T-helper 2 cell treated with Interferon-gamma antibody and Interleukin-4, amounts not matched to agents 5 μg/mL and 100 μg/mL, for 36 hours (primary cell): ENCODE results near the gene MRPS15.
"Not testable (repeated sequence)": the region's sequence is repeated elsewhere in the genome, so short reads cannot be mapped to it uniquely, and the experiment has no call there.

Experiments used
- DNase-seq: peaks from one replicate; pipeline ENCODE4 v3.0.0; 2021; ENCODE audit warnings: low spot score
- H3K27ac Mint-ChIP-seq: one replicate; pipeline ENCODE4 v1.8.0; 2021; ENCODE audit warnings: mild to moderate bottlenecking, mixed read lengths
- H3K27me3 Mint-ChIP-seq: one replicate; pipeline ENCODE4 v1.8.0; 2021; ENCODE audit warnings: low read depth, mixed read lengths
- H3K36me3 Mint-ChIP-seq: one replicate; pipeline ENCODE4 v1.8.0; 2021; ENCODE audit warnings: low read depth, mixed read lengths
- H3K4me1 Mint-ChIP-seq: one replicate; pipeline ENCODE4 v1.8.0; 2021; ENCODE audit warnings: low read depth, mixed read lengths
- H3K4me3 Mint-ChIP-seq: one replicate; pipeline ENCODE4 v1.8.0; 2022; ENCODE audit warnings: mild to moderate bottlenecking, moderate library complexity, mixed read lengths
- H3K9me3 Mint-ChIP-seq: one replicate; pipeline ENCODE4 v1.8.0; 2021; ENCODE audit warnings: mixed read lengths

MRPS15 gene

DNA sequence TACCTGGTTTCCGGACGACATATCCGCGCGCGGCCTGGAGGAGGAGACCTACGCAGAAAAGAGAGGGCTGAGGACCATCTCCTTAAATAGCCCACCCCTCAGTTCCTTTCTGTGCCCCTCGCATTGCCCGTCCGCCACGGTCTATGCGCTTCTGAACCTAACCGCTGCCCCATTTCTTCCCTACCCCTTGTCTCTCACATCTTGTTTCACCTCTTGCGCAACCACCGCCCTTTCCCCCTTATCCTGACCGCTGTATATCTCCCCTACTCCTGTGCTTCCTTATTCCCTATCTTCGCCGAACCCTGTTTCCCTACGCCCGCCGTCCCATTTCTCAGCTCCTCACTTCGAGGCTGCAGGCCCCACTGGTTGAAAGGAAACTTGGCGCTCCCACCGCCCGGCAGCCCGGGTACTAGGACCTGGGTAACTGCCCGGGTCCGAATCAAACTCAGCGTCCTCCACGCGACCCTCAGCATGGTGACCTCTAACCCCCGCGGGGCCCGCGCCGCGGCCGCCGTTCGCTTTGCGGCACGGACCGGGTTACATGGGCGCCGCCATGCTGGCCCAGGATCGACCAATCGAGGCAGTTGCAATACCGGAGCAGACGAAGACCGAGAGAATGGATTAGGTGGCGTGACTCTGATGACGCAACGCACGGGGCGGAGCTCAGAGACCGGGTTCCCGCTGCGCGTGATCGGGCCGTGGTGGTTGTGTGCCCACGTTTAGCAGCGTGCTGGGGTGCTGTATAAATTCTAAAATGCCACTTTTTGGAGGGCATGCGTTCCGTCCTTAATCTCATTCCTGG is at the start of gene MRPS15:
Gene MRPS15 (minus strand): TSS at position 582 of the 802 bp plus-strand sequence. CDS start 109 bp downstream, at position 473.
- Mint-ChIP-seq H3K27me3 (no peaks in the 10 kb centered on the region), H3K27ac (peak within 1 kb of the TSS; percentile 95), H3K4me3 (peak within 1 kb of the TSS; percentile 96), H3K9me3 (no peaks in the 10 kb centered on the region), H3K36me3 (peaks cover 39% of the 10 kb centered on the region), H3K4me1 (peaks cover 33% of the 10 kb centered on the region)
- DNase-seq = peak; percentile 95

GRCh38 chr1:36512842-36513241 is 48.7 kb upstream of the MRPS15 start:
- Mint-ChIP-seq H3K36me3 (no peaks in the 10 kb centered on the region), H3K9me3 (no peaks in the 10 kb centered on the region), H3K27ac (no peak overlapping the region), H3K4me1 (no peaks in the 10 kb centered on the region), H3K4me3 (no peak overlapping the region), H3K27me3 (peaks cover 2% of the 10 kb centered on the region)
- DNase-seq = no peak

DNA sequence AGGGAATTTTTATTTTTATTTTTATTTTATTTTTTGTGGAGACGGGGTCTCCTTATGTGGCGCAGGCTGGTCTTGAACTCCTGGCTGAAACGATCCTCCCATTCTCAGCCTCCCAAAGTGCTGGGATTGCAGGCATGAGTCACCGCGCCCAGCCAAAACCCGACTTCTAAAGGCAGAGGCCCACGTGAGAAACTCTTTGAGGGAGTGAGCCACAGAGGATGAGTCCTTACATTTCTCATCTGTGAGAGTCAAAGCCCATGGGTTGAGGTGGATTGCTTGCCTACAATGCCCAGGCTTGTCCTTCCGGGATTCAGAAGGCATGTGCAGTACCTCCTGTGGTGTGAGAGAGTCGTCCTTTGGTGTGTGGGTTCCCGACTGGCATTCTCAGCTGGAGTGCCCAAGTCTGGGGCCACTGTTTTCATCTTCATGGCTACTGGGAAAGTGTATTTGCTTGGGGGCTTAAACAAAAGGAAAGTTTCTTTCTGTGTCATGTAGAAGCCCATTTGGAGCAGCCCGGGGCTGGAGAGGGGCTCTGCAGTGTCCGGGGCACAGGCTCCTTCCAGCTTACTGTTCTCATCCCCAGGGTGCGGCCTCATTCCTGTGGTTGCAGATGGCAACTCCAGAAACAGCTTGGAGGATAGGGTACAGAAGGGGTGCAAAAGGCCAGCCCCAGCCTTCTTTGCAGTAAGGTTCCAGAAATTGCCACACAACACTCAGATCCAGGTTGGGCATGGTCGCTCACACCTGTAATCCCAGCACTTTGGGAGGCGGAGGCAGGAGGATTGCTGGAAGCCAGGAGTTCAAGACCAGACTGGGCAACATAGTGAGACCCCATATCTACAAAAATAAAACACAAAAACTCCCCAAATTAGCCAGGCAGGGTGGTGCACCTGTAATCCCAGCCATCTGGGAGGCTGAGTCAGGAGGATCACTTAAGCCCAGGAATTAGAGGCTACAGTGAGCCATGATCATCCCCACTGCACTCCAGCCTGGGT is 47.9 kb upstream of the MRPS15 start:
- no peaks in the 10 kb centered on the region for H3K4me1 Mint-ChIP-seq
- DNase-seq = no peak
- no peaks in the 10 kb centered on the region for H3K36me3 Mint-ChIP-seq
- H3K9me3 Mint-ChIP-seq = no peaks in the 10 kb centered on the region
- no peak overlapping the region for H3K27ac Mint-ChIP-seq
- no peak overlapping the region for H3K4me3 Mint-ChIP-seq
- H3K27me3 Mint-ChIP-seq = peaks cover 6% of the 10 kb centered on the region

GRCh38 chr1:36511220-36511619 is 47.0 kb upstream of the MRPS15 start:
- not testable (repeated sequence) for H3K27ac Mint-ChIP-seq, DNase-seq, H3K4me3 Mint-ChIP-seq, H3K4me1 Mint-ChIP-seq, H3K36me3 Mint-ChIP-seq, H3K9me3 Mint-ChIP-seq
- H3K27me3 Mint-ChIP-seq = peaks cover 12% of the 10 kb centered on the region

- no peak overlapping the region for H3K4me3 Mint-ChIP-seq
- DNase-seq = no peak
- H3K4me1 Mint-ChIP-seq = no peaks in the 10 kb centered on the region
- no peaks in the 10 kb centered on the region for H3K9me3 Mint-ChIP-seq
- H3K27ac Mint-ChIP-seq = no peak overlapping the region
- H3K36me3 Mint-ChIP-seq = no peaks in the 10 kb centered on the region
- peaks cover 12% of the 10 kb centered on the region for H3K27me3 Mint-ChIP-seq
Measured at GRCh38 chr1:36510418-36510817, 46.2 kb upstream of the MRPS15 start.

DNA sequence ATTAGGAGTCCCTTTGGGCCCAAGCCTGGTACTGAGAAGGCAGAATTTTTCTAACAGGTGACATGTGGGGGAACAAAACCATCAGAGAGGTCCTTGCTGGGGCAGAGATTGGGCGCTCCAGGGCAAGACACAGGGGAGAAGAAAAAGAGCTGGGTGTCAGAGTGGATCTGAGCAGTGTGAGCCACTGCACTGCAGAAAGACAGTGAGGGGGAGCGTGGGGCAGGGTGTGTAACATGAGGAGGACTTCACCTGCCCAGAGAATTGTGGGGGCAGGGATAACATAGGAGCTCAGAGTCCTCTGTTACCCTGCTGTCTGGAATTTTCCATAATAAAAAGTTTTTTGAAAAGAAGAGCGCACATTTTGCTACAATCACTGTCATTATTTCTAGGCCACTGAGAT is 44.1 kb upstream of the MRPS15 start:
- Mint-ChIP-seq H3K36me3 (no peaks in the 10 kb centered on the region), H3K27ac (no peak overlapping the region), H3K27me3 (peaks cover 17% of the 10 kb centered on the region)

DNA sequence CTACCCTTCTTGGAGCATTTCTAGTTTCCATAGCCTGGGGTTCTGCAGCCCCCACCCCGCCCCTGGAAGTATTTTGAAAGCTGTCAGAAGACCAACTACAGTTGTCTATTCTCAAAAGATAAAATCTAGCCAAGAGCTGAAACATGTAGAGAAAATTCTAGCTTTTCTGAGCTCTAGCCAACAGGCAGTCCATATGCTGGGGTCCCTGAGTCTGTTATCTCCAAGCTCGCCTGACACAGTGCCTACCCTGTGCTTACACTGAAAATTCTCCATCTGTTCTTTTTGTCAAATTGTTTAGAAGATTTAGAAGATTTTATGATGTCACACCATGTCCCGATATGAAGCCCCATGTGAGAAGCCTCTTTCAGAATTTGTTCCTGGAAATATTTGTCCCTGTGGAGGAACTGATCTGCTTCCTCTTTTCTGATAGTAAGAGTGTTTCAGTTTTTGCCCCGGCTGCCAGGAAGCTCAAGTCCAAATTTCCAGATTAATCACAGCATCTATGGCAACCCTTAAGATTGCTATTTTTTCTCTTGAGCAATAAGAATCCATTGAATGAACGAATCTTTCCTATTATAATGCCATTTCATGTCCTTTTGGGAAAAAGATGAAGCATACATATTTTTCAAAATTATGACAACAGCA is 42.2 kb upstream of the MRPS15 start:
- Mint-ChIP-seq H3K4me3 (no peak overlapping the region), H3K9me3 (no peaks in the 10 kb centered on the region), H3K4me1 (no peaks in the 10 kb centered on the region), H3K27ac (no peak overlapping the region), H3K36me3 (no peaks in the 10 kb centered on the region), H3K27me3 (peaks cover 28% of the 10 kb centered on the region)
- DNase-seq = no peak

More for the DNA sequence above, 44.1 kb upstream of the MRPS15 start:
- Mint-ChIP-seq H3K9me3 (no peaks in the 10 kb centered on the region), H3K4me3 (no peak overlapping the region), H3K4me1 (no peaks in the 10 kb centered on the region)
- DNase-seq = no peak

- H3K27ac Mint-ChIP-seq = no peak overlapping the region
- H3K4me3 Mint-ChIP-seq = no peak overlapping the region
- H3K36me3 Mint-ChIP-seq = no peaks in the 10 kb centered on the region
- no peaks in the 10 kb centered on the region for H3K9me3 Mint-ChIP-seq
- peaks cover 32% of the 10 kb centered on the region for H3K27me3 Mint-ChIP-seq
- no peak for DNase-seq
- no peaks in the 10 kb centered on the region for H3K4me1 Mint-ChIP-seq
Measured at GRCh38 chr1:36503733-36504132, 39.5 kb upstream of the MRPS15 start.

DNA sequence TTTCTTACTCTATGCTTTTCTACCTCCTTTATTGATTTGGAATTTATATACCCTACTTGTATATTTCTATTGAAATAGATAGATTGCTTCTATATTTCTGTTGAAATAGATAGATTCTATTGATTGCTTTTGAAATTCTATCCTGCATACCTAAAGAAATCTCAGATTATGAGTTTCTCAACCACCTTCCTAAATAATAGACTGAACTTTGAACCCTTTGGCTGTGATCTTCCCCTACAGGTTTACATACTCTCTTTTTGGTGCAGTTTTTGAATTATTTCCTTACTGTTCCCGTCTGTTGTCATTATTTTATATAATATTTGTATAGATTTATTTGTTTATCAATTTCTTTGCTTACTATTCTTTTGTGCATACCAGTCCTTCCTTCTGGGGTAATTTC is 39.0 kb upstream of the MRPS15 start:
- no peak overlapping the region for H3K27ac Mint-ChIP-seq
- H3K36me3 Mint-ChIP-seq = no peaks in the 10 kb centered on the region
- no peak for DNase-seq
- H3K9me3 Mint-ChIP-seq = no peaks in the 10 kb centered on the region
- no peak overlapping the region for H3K4me3 Mint-ChIP-seq
- H3K4me1 Mint-ChIP-seq = no peaks in the 10 kb centered on the region
- peaks cover 35% of the 10 kb centered on the region for H3K27me3 Mint-ChIP-seq

- Mint-ChIP-seq H3K4me3 (no peak overlapping the region), H3K36me3 (no peaks in the 10 kb centered on the region), H3K9me3 (no peaks in the 10 kb centered on the region), H3K27ac (no peak overlapping the region), H3K4me1 (no peaks in the 10 kb centered on the region), H3K27me3 (peaks cover 36% of the 10 kb centered on the region)
- no peak for DNase-seq
Measured at GRCh38 chr1:36502616-36503015, 38.4 kb upstream of the MRPS15 start.

DNA sequence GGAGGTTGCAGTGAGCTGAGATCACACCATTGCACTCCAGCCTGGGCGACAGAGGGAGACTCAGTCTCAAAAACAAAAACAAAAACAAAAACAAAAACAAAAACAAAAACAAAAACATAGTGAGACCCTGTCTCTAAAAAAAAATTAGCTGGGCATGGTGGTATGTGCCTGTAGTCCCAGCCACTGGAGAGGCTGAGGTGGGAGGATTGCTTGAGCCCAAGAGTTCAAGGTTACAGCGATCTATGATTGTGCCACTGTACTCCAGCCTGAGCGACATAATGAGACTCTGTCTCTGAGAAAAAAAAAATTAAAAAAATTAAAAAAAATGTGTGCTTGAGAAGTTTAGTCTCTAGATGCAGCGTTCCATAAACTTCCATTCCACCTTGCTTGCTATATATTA is 37.7 kb upstream of the MRPS15 start:
- not testable (repeated sequence) for H3K27ac Mint-ChIP-seq, H3K9me3 Mint-ChIP-seq, H3K4me3 Mint-ChIP-seq, H3K36me3 Mint-ChIP-seq, DNase-seq, H3K4me1 Mint-ChIP-seq
- peaks cover 36% of the 10 kb centered on the region for H3K27me3 Mint-ChIP-seq

DNA sequence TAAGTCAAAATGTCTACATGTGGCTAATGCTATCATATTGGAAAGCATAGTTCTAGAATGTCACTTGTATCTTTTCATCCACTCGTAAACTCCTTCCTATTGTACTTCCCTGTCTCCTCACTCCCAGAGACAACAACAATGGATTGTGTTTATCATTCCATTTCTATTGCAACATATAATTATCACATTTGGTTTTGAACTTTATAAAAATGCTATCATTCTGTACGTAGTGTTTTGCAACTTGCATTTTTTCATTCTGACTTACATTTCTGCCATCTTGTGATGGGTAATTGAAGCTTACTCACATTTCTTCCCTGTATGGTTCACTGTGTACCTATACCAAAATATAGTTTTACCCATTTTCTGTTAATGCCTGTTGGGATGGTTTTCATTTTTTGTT is 33.0 kb upstream of the MRPS15 start:
- Mint-ChIP-seq H3K27me3 (peaks cover 14% of the 10 kb centered on the region), H3K4me3 (no peak overlapping the region), H3K9me3 (no peaks in the 10 kb centered on the region), H3K27ac (no peak overlapping the region), H3K36me3 (no peaks in the 10 kb centered on the region), H3K4me1 (no peaks in the 10 kb centered on the region)
- no peak for DNase-seq

GRCh38 chr1:36494971-36495370 is 30.8 kb upstream of the MRPS15 start:
- H3K4me1 Mint-ChIP-seq = peaks cover 1% of the 10 kb centered on the region
- H3K27me3 Mint-ChIP-seq = peaks cover 18% of the 10 kb centered on the region
- H3K27ac Mint-ChIP-seq = no peak overlapping the region
- no peak for DNase-seq
- no peaks in the 10 kb centered on the region for H3K9me3 Mint-ChIP-seq
- H3K4me3 Mint-ChIP-seq = no peak overlapping the region
- H3K36me3 Mint-ChIP-seq = no peaks in the 10 kb centered on the region

DNA sequence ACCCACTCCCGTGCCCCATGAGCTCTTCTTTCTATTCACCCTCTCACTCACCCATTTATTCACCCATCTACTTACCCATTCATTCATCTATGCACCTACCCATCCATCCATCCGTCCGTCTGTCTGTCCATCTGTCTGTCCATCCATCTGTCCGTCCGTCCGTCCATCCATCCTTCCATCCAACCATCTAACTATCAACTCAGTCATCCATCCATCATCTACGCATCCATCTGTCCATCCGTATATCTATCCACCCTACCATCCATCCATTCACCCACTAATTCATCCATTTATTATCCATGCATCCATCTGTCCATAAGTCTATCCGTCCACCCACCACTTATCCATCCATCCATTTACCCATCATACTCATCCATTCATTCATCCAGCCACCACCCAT is 29.3 kb upstream of the MRPS15 start:
- peaks cover 22% of the 10 kb centered on the region for H3K27me3 Mint-ChIP-seq
- H3K36me3 Mint-ChIP-seq = no peaks in the 10 kb centered on the region
- no peak overlapping the region for H3K27ac Mint-ChIP-seq
- H3K4me3 Mint-ChIP-seq = no peak overlapping the region
- no peak for DNase-seq
- peaks cover 1% of the 10 kb centered on the region for H3K4me1 Mint-ChIP-seq
- no peaks in the 10 kb centered on the region for H3K9me3 Mint-ChIP-seq
